GM21717 (cell line): ENCODE results near the gene CSNK1E.

Source experiments
- ATAC-seq: cut with Tn5 transposase; IDR thresholded peaks from one replicate; pipeline ENCODE4 v1.9.1; 2021; ENCODE audit warnings: mild to moderate bottlenecking, moderate library complexity; ENCODE audit not compliant: unreplicated experiment

The CSNK1E gene

GRCh38 chr22:38250643-38251340 lies 66.4 kb downstream of the CSNK1E start:
- no peak for ATAC-seq

- ATAC-seq = no peak
These were observed 67.2 kb downstream of the CSNK1E start for GRCh38 chr22:38249803-38250642.

GRCh38 chr22:38249301-38249700 lies 67.9 kb downstream of the CSNK1E start:
- ATAC-seq = no peak

GRCh38 chr22:38248280-38248679 lies 69.0 kb downstream of the CSNK1E start:
- ATAC-seq = no peak

DNA sequence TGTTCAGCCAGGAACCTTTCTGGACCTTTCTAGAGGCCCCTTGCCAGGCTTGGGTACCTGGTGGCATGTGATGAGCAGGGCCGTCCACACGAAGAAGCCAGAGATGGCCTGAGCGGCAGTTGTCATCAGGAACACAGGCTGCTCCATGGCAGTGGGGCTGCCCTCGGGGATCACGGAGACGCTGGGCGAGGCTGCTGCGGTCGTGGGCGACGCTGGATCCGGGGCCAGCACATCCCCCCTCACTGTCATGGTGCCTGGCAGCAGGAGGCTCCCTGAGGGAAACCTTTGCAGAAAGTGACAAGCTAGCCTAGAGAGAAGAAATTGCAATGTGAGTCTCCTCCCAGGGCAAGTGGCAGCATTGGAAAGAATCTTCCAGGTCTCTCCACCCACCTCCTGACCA lies 69.5 kb downstream of the CSNK1E start:
- ATAC-seq = no peak

DNA sequence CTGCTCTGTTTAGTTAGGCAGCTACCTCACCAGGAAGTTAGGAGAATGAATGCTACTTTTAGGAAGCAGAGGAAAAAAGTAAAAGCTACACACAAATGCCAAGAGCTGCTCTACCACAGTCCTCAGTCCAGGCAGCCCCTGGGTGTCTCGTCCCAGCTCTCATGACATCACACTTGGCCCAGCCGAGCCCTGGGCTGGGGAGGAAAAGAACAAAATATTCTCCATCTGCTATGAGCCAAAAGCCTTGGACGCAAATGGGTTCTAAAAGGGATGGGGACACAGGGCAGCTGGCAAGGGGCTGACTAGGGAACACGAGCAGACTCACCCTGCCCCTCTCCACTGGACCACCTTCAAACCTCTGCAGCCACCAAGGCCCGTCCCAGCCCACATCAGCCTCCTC lies 70.5 kb downstream of the CSNK1E start:
- ATAC-seq = no peak

GRCh38 chr22:38246046-38246658 lies 71.1 kb downstream of the CSNK1E start:
- no peak for ATAC-seq

- ATAC-seq = no peak
These were observed 73.1 kb downstream of the CSNK1E start for GRCh38 chr22:38244106-38244505.

- ATAC-seq = no peak
These were observed 74.0 kb downstream of the CSNK1E start for GRCh38 chr22:38243007-38243765.

- no peak for ATAC-seq
These were observed 76.4 kb downstream of the CSNK1E start for GRCh38 chr22:38240734-38241252.
